GM19035 (cell line): ENCODE measurements around the gene CACNG7.

ENCODE experiments used
- ATAC-seq: cut with Tn5 transposase; IDR thresholded peaks from one replicate; pipeline ENCODE4 v1.9.1; 2021; ENCODE audit not compliant: unreplicated experiment

The CACNG7 gene

GRCh38 chr19:53951436-53951835 is 42.4 kb downstream of the CACNG7 start:
- ATAC-seq, result no peak

- no peak for ATAC-seq
Measured at GRCh38 chr19:53951947-53952346, 42.9 kb downstream of the CACNG7 start.

DNA sequence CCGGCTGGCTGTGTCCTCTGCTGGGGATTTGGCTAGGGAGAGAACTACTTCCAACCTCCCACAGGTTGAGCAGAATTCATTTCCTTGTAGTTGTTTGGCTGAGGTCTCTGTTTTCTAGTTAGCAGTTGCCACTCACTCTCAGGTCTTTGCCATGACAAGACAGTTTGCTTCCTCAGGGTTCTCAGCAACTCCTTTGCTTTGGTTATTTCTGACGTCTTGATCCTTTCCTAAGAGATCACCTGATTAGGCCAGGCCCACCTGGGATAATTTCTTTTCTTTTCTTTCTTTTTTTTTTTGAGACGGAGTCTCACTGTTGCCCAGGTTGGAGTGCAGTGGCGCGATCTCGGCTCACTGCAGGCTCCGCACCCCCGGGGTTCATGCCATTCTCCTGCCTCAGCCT is 44.3 kb downstream of the CACNG7 start:
- ATAC-seq, result no peak

DNA sequence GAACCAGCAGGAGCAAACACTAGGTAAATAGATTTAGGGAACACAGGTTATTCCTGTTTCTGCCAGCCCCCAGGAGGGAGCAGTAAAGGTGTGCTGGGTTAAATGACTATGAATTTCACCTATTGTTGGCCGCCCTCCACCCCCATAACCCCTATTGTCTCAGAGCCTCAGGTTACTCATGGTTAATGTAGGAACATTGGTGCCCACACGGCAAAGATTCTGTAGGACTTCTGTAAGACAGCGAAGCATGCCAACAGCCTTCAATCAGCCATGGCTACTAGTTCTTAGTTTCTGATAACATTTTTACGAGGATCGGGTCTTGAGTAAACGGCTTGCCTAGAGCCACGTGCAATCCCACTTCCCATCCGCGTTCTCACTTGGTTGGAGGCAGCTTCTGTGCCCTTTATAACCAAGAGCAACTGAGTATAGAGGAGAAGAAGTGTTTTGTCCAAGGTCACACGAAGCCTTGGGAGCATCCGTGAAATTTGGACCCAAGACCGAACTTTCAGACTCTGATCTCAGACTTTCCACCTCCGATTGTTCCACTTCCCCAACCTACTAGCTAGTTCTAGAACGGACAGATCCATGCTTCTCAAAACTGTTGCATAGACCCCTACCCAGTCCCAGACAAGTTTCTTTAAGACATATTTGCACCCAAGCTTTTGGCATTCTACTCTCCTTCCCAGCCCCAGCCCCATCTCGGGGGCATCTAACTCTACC is 48.5 kb downstream of the CACNG7 start:
- ATAC-seq, result no peak

DNA sequence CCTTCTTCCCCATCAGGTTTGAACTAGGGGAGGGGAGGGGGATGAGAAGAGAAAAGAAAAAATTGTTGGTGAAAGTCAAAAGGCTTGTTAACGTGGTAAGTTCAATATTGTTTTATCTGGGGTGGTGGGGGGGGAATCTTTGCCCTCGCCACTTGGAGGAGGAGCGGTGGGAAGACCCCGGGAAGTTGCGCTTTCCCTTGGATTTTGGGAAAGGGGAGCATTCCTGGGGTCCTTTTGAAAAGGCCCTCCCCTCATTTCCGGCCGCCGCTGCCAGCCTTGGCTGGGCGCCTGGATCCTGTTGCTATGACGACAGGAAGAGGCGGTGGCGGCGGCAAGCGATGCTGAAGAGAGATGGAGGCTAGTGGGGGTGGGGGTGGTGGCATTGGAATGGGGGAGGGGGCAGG is 49.1 kb downstream of the CACNG7 start:
- ATAC-seq, result no peak

GRCh38 chr19:53958823-53959757 is 50.0 kb downstream of the CACNG7 start:
- no peak for ATAC-seq

DNA sequence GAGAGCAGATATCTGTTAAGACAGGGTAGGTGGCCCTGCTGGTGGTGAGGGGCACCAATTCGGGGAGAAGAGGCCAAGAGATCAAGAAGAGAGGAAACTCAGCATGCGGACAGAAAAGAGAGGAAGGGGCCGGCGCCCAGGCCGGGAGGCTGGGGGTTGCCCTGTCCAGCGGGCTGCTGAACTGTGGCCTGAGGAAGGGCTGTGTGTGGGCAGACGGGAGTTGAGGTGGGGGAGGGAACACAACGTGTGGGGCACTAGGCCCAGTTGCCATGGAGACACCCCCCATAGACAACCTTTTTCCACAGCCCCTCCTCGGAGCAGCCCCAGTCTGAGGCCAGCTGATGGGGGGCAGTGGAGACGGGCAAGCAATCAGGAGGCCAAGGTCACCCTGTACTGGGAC is 51.1 kb downstream of the CACNG7 start:
- ATAC-seq, result no peak

DNA sequence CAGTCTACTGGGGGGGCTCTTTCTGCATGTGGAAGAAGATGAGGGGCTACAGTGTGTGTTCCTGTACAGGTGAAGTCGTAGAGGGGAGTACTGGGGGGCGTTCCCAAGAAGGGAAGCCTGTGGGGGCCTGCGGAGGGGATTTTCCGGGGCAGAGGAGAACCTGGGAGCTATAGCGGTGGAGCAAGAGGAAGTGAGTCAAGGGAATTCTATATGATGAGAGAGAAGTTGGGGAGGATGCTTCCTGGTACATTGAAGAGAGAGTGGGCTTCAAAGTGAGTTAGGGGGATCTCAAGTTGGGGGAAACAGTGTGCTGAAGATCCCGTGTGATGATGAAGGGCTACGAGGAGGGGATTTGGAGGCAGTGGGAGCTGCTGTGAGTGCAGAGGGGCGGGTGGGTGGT is 51.8 kb downstream of the CACNG7 start:
- ATAC-seq, result no peak

GRCh38 chr19:53961523-53962356 is 52.7 kb downstream of the CACNG7 start:
- ATAC-seq, result no peak

GRCh38 chr19:53962887-53963431 is 53.9 kb downstream of the CACNG7 start, which contains the start of gene CACNG8:
Gene CACNG8 (plus strand): TSS chr19:53962937.
- ATAC-seq, result no peak

DNA sequence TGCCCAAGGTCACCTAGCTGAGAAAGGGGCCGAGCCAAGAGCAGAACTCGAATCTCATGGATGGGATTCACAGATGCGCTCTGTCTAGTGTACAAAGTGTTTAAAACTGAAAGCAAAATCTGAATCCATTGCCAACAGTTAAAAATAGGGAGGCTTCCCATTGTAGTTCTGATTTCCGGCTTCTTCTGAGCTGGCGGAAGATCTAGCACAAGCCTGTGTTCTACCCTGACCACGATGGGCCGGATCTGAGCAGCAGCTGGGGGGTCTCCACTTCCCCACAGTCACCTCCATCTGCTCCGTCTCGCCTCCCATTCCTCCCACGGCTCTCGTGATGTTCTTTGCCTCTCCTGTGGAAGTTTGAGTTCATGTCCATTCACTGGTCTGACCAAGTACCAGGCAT is 56.0 kb downstream of the CACNG7 start:
- ATAC-seq, result no peak

DNA sequence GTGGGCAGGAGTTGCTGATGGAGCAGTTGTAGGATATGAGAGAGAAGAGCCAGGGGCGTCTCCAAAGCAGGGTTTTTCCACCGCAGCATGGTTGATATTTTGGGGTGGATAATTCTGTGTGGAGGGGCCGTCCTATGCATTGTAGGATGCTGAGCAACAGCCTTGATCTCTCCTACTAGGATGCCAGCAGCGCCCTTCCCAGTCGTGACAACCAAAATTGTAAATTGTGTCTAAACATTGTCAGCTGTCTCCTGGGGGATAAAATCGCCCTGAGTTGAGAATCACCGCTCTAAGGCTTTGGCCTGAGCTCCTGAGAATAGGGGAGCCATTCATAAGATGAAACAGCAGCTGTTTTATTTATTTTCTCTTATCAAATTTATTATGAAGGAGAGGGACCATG is 57.9 kb downstream of the CACNG7 start:
- no peak for ATAC-seq

DNA sequence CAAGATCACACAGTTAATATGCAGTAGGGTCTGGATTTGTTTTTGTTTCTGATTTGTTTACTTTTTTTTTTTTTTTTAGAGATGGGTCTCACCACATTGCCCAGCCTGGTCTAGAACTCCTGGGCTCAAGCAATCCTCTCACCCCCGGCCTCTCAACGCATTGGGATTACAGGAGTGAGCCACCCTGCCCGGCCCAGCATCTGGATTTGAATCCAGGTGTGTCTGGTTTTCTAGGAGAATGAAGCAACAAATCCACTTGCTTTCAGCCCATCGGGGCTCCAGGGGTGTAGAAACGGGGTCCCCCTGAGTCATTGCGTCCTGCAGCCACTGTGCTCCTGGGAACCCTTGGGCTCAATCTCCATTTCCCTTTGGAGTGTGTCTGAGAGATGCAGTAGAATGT is 60.3 kb downstream of the CACNG7 start:
- ATAC-seq, result no peak

DNA sequence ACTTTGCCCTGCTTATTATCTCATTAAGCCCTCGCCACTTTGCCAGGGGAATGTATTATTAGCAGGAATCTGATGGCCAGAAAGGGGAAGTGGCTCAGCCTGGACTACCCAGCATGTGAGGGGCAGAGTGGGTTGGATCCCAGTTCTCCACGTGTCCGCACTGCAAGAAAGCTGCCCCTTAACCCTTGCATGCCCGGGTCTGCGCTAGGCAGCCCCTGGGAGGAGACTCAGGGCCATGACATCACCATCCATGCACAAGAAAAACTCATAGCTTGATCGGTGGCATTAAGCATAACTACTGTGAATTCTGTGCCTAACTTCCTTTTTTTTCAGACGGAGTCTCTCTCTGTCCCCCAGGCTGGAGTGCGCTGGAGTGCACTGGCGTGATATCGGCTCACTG is 62.6 kb downstream of the CACNG7 start:
- ATAC-seq, result no peak

- ATAC-seq, result no peak
Measured at GRCh38 chr19:53977429-53977990, 68.4 kb downstream of the CACNG7 start.

- ATAC-seq, result no peak
Measured at GRCh38 chr19:53977991-53978731, 69.1 kb downstream of the CACNG7 start.

GRCh38 chr19:53978975-53979801 is 70.1 kb downstream of the CACNG7 start:
- ATAC-seq, result no peak

GRCh38 chr19:53980539-53981375 is 71.7 kb downstream of the CACNG7 start:
- no peak for ATAC-seq
